GM20000 (cell line): ENCODE results near the gene ALDH3B1.

ENCODE experiments used
- DNase-seq: peaks from one replicate; pipeline ENCODE4 v3.0.0; 2012; ENCODE audit warnings: low spot score
- CTCF ChIP-seq: IDR thresholded peaks from 2 replicates; pipeline ENCODE4 v1.5.1; 2012; ENCODE audit warnings: mild to moderate bottlenecking, control low read depth; ENCODE audit errors: extremely low read depth, missing control alignments

The ALDH3B1 gene

DNA sequence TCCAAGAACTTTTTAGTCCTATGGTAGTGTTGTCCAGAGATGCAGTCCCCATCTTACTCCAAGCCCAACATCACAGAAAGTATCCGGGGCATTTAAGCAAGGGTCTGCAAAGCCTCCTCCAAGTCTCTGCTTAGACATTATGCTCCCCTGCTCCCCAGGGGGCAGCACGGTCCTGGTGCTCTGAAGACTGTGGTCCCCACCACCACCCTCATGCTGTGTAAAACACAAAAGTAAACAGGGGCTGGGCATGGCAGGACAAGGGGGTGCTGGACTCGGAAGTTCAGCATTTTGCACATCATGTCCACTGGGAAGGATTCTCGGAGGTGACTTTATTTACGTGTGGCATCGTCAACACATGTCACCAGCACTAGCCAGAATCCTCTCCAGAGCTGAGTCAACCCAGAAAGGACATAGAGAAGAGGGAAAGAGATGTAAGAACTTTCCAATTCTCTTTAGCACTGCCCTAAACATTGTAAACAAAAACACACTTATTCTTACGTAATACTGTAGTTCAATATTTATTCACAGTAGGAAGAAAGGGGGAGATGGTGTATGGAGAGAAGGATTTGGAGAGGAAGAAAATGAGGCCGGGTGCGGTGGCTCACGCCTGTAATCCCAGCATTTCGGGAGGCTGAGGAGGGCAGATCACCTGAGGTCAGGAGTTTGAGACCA lies 66.4 kb downstream of the ALDH3B1 start:
- TF ChIP-seq CTCF, result no peak
- no peak for DNase-seq

DNA sequence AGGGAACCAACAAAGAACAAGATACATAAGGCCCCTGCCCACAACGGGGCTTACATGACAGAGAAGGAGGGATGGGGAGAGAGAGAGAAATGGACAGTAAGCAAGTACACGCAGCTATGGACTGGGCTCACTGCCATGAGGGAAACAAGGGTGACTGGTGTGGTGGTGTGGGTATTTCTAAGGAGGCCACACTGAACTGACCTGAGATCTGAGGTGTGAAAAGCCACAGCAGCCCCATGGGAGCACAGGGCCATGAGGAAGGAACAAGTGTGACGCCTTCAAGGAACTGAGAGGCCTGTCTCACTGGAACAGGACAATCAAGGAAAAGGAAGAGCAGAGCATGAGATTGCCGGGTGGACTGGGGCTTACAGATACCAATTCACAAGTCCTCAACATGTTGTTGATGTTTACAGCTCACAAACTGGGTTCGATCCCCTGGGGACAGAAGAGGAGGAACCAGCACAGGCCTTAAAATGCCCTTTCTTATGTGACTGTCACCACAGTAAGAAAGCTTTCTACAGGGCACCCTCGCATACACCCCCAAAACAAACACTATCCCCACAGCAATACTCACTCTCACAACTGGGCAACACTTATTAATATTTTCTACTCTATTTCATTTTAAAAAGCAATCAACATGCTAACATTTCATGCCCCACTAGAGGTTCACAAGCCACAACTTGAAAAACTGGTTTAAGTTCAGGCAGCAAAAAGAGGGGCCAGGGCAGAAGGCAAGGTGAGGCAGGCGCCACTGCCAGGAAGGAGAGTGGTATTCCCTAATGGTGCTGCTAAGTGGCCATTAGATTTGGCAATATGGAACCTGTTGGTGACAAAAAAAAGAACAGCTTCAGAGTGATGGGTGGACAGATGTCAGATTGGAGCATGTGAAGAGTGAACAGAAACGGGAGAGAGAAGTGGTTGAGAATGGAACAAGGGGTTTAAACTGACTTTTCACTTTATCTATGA lies 67.8 kb downstream of the ALDH3B1 start:
- no peak for TF ChIP-seq CTCF
- DNase-seq, result peak; percentile 43
